GM23338 (cell line): ENCODE results near the gene CLEC18B. TPM values are rescaled to one million over a fixed set of nuclear protein-coding genes. Genes with fewer than 3 reads are reported as not detected.

Experiments used
- ATAC-seq: fragments of 200-7000 bp; cut with Tn5 transposase; 3 replicates; pipeline ENCODE4 v1.9.1; 2020
- DNase-seq: peaks from one replicate; pipeline ENCODE4 v3.0.0-alpha.2; 2015; ENCODE audit warnings: low spot score
- H2AFZ ChIP-seq: fragments of 200-600 bp; sonication (generic); 2 replicates; pipeline ENCODE4 v1.8.0; 2016; ENCODE audit warnings: antibody characterized with exemption, mild to moderate bottlenecking, moderate library complexity
- H3F3A ChIP-seq: fragments of 200-600 bp; sonication (generic); replicated peaks from 2 replicates; pipeline ENCODE4 v1.8.0; 2017; ENCODE audit warnings: antibody characterized with exemption, mixed run types, low read depth
- H3K27ac ChIP-seq: fragments of 200-600 bp; sonication (generic); 2 replicates; pipeline ENCODE4 v1.6.1; 2016; ENCODE audit warnings: low read depth
- H3K27me3 ChIP-seq: fragments of 200-600 bp; sonication (generic); 2 replicates; pipeline ENCODE4 v1.8.0; 2016; ENCODE audit warnings: mild to moderate bottlenecking, mixed run types, moderate library complexity; ENCODE audit not compliant: insufficient read depth
- H3K36me3 ChIP-seq: fragments of 200-600 bp; sonication (generic); 2 replicates; pipeline ENCODE4 v1.8.0; 2016; ENCODE audit warnings: mild to moderate bottlenecking; ENCODE audit not compliant: insufficient read depth
- H3K4me1 ChIP-seq: fragments of 200-600 bp; sonication (generic); 2 replicates; pipeline ENCODE4 v1.8.0; 2016; ENCODE audit warnings: mild to moderate bottlenecking, moderate library complexity; ENCODE audit not compliant: insufficient read depth
- H3K4me2 ChIP-seq: fragments of 200-600 bp; sonication (generic); 2 replicates; pipeline ENCODE4 v1.7.1; 2017; ENCODE audit warnings: mixed run types
- H3K4me3 ChIP-seq: fragments of 200-600 bp; sonication (generic); 2 replicates; pipeline ENCODE4 v1.6.1; 2016; ENCODE audit warnings: mixed run types
- H3K79me2 ChIP-seq: fragments of 200-600 bp; sonication (generic); replicated peaks from 2 replicates; pipeline ENCODE4 v1.8.0; 2017; ENCODE audit warnings: mild to moderate bottlenecking; ENCODE audit not compliant: insufficient read depth
- H3K9me2 ChIP-seq: fragments of 200-600 bp; sonication (generic); 2 replicates; pipeline ENCODE4 v1.8.0; 2017; ENCODE audit not compliant: insufficient read depth
- H4K20me1 ChIP-seq: fragments of 200-600 bp; sonication (generic); replicated peaks from 2 replicates; pipeline ENCODE4 v1.8.0; 2017; ENCODE audit warnings: mild to moderate bottlenecking; ENCODE audit not compliant: insufficient read depth
- H3K27ac Mint-ChIP-seq: 2 replicates; pipeline ENCODE4 v1.8.0; 2020; ENCODE audit warnings: inconsistent platforms, mild to moderate bottlenecking, moderate library complexity, mixed read lengths
- H3K27me3 Mint-ChIP-seq: 3 replicates; pipeline ENCODE4 v1.8.0; 2022; ENCODE audit warnings: low read depth, mild to moderate bottlenecking, moderate library complexity, mixed read lengths, inconsistent platforms; ENCODE audit not compliant: insufficient read depth, poor library complexity
- H3K36me3 Mint-ChIP-seq: 3 replicates; pipeline ENCODE4 v1.8.0; 2021; ENCODE audit warnings: low read depth, mild to moderate bottlenecking, inconsistent platforms, moderate library complexity, mixed read lengths
- H3K4me1 Mint-ChIP-seq: 3 replicates; pipeline ENCODE4 v1.8.0; 2020; ENCODE audit warnings: mild to moderate bottlenecking, inconsistent platforms, mixed read lengths
- H3K4me3 Mint-ChIP-seq: 3 replicates; pipeline ENCODE4 v1.8.0; 2021; ENCODE audit warnings: moderate library complexity, mild to moderate bottlenecking, inconsistent platforms, mixed read lengths
- H3K9me3 Mint-ChIP-seq: 3 replicates; pipeline ENCODE4 v1.8.0; 2020; ENCODE audit warnings: moderate library complexity, mild to moderate bottlenecking, inconsistent platforms, mixed read lengths
- CREB1 ChIP-seq: fragments of 250-450 bp; sonication (Bioruptor Pico); IDR thresholded peaks from 2 replicates; pipeline ENCODE4 v1.5.0; 2020; ENCODE audit warnings: low read depth, mild to moderate bottlenecking, moderate library complexity
- ETS1 ChIP-seq: IDR thresholded peaks from 2 replicates; pipeline ENCODE4 v1.6.1; 2016; ENCODE audit warnings: antibody characterized with exemption
- EZH2 ChIP-seq: fragments of 200-600 bp; sonication (generic); IDR thresholded peaks from one replicate; pipeline ENCODE4 v1.8.0; 2017; ENCODE audit warnings: antibody characterized with exemption, mild to moderate bottlenecking, low read depth; ENCODE audit not compliant: unreplicated experiment
- JUNB ChIP-seq: IDR thresholded peaks from one replicate; pipeline ENCODE4 v1.6.1; 2016; ENCODE audit warnings: antibody characterized with exemption; ENCODE audit not compliant: unreplicated experiment
- NANOG ChIP-seq: IDR thresholded peaks from 2 replicates; pipeline ENCODE4 v1.6.1; 2016; ENCODE audit warnings: antibody characterized with exemption, borderline replicate concordance
- POLR2AphosphoS5 ChIP-seq: IDR thresholded peaks from 2 replicates; pipeline ENCODE4 v1.6.1; 2016; ENCODE audit warnings: antibody characterized with exemption, low read depth
- STAT1 ChIP-seq: IDR thresholded peaks from one replicate; pipeline ENCODE4 v1.6.1; 2016; ENCODE audit warnings: antibody characterized with exemption; ENCODE audit not compliant: unreplicated experiment
- ZNF331 ChIP-seq: fragments of 250-450 bp; sonication (Bioruptor Pico); IDR thresholded peaks from 2 replicates; pipeline ENCODE4 v1.5.0; 2020; ENCODE audit warnings: low read depth, mild to moderate bottlenecking, moderate library complexity
- polyA plus RNA-seq: library from polyadenylated mRNA; unstranded; fragments of >200 nt; fragmentation: Nextera tagmentation; extraction: Ambion mirVana; gene quantifications from 2 replicates; pipeline ENCODE4 v1.2.1, GENCODE V29; 2016
- total RNA-seq: library from RNA; depleted of rRNA; stranded (reverse); fragments of >200 nt; shearing (Covaris generic); gene quantifications from 2 replicates; pipeline ENCODE4 v1.2.3, GENCODE V29; 2014
- TF ChIP-seq, protein P1 (sequence below): IDR thresholded peaks from one replicate; pipeline ENCODE4 v1.6.1; 2018; ENCODE audit warnings: antibody characterized with exemption; ENCODE audit not compliant: unreplicated experiment

The CLEC18B gene
- total and polyA plus RNA-seq, 2 experiments from 2014 or later: 0.23 TPM; not detected in 1

DNA sequence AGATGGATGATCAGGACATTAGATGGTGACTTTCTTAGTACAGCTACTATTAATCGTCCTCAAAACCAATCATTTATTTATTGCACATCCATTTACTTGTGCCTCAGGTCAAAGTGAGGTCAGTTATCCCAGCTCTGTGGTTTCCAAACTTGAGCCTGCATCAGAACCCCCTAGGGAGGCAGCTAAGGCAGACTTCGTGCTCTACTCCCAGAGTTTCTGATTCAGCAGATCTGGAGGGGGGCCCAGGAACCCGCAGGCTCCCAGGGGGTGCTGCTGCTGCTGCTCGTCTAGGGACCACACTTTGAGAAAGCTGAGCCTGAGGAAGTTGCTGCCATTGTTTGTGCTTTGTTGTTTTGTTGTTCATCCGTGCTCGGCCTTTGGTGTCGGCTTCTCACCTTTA lies 44.0 kb upstream of the CLEC18B start:
- Histone ChIP-seq H2AFZ (no peak overlapping the region), H3K4me3 (no peak overlapping the region), H3K4me2 (no peak overlapping the region), H3K4me1 (no peaks in the 10 kb centered on the region), H4K20me1 (no peaks in the 10 kb centered on the region; the same call in 1 of the 2 replicates), H3K27ac (no peak overlapping the region), H3K79me2 (no peaks in the 10 kb centered on the region), H3F3A (0 out of 2 replicates have a peak, but pooled peaks cover 6% of the 10 kb centered on the region), H3K36me3 (peaks cover 52% of the 10 kb centered on the region), H3K9me2 (no peaks in the 10 kb centered on the region), H3K27me3 (no peaks in the 10 kb centered on the region)
- no peak for TF ChIP-seq EZH2
- no peak for TF ChIP-seq JUNB
- TF ChIP-seq, protein P1, sequence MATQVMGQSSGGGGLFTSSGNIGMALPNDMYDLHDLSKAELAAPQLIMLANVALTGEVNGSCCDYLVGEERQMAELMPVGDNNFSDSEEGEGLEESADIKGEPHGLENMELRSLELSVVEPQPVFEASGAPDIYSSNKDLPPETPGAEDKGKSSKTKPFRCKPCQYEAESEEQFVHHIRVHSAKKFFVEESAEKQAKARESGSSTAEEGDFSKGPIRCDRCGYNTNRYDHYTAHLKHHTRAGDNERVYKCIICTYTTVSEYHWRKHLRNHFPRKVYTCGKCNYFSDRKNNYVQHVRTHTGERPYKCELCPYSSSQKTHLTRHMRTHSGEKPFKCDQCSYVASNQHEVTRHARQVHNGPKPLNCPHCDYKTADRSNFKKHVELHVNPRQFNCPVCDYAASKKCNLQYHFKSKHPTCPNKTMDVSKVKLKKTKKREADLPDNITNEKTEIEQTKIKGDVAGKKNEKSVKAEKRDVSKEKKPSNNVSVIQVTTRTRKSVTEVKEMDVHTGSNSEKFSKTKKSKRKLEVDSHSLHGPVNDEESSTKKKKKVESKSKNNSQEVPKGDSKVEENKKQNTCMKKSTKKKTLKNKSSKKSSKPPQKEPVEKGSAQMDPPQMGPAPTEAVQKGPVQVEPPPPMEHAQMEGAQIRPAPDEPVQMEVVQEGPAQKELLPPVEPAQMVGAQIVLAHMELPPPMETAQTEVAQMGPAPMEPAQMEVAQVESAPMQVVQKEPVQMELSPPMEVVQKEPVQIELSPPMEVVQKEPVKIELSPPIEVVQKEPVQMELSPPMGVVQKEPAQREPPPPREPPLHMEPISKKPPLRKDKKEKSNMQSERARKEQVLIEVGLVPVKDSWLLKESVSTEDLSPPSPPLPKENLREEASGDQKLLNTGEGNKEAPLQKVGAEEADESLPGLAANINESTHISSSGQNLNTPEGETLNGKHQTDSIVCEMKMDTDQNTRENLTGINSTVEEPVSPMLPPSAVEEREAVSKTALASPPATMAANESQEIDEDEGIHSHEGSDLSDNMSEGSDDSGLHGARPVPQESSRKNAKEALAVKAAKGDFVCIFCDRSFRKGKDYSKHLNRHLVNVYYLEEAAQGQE: no peak
- TF ChIP-seq STAT1: no peak
- TF ChIP-seq NANOG: no peak
- Mint-ChIP-seq H3K27me3 (peaks cover 5% of the 10 kb centered on the region), H3K4me3 (no peak overlapping the region), H3K4me1 (no peaks in the 10 kb centered on the region), H3K9me3 (no peaks in the 10 kb centered on the region), H3K36me3 (peaks cover 83% of the 10 kb centered on the region), H3K27ac (no peak overlapping the region)
- ATAC-seq: no peak
- DNase-seq: no peak

- H3K36me3 ChIP-seq: peaks cover 47% of the 10 kb centered on the region
- H3K79me2 ChIP-seq: no peaks in the 10 kb centered on the region
- no peak overlapping the region for H3K4me3 ChIP-seq
- no peaks in the 10 kb centered on the region for H3K4me1 ChIP-seq
- H3F3A ChIP-seq: 0 out of 2 replicates have a peak, but pooled peaks cover 6% of the 10 kb centered on the region
- H3K27ac ChIP-seq: no peak overlapping the region
- Mint-ChIP-seq H3K36me3 (peaks cover 79% of the 10 kb centered on the region), H3K9me3 (no peaks in the 10 kb centered on the region), H3K27ac (no peak overlapping the region), H3K4me3 (no peak overlapping the region), H3K4me1 (no peaks in the 10 kb centered on the region), H3K27me3 (peaks cover 2% of the 10 kb centered on the region)
- TF ChIP-seq ZNF331 (CRISPR knock-in tag) (no peak), POLR2AphosphoS5 (no peak)
- H3K4me2 ChIP-seq: no peak overlapping the region
- no peaks in the 10 kb centered on the region for H3K27me3 ChIP-seq
- DNase-seq (no peak), ATAC-seq (no peak)
- no peak overlapping the region for H2AFZ ChIP-seq
- no peaks in the 10 kb centered on the region for H3K9me2 ChIP-seq
- H4K20me1 ChIP-seq: no peaks in the 10 kb centered on the region; the same call in 1 of the 2 replicates
Observed at GRCh38 chr16:74463888-74464287, 42.6 kb upstream of the CLEC18B start.

DNA sequence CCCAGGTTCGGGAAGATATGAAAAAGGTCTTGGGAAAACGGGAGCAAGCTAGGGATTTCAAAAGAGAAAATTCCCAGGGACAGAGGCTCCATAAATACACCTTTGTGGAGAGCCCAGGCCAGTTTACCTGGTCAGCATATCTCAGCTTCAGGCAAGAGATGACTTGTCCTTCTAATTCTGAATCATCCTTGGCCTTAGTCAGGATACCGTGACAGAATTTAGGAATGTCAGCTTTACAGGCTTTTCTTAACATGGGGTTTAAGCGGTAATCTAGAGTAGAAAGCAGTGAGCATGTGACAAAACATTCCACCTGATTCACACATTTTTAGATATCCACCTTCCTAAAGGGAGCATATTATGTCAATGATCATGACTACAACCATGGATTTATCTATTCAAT lies 41.1 kb upstream of the CLEC18B start:
- Histone ChIP-seq H4K20me1 (no peaks in the 10 kb centered on the region; the same call in 1 of the 2 replicates), H3K4me1 (no peaks in the 10 kb centered on the region), H3K4me3 (no peak overlapping the region), H3K79me2 (no peaks in the 10 kb centered on the region), H3F3A (0 out of 2 replicates have a peak, but pooled peaks cover 3% of the 10 kb centered on the region), H3K9me2 (no peaks in the 10 kb centered on the region), H2AFZ (no peak overlapping the region), H3K36me3 (peaks cover 41% of the 10 kb centered on the region), H3K27me3 (no peaks in the 10 kb centered on the region), H3K4me2 (no peak overlapping the region), H3K27ac (0 out of 2 replicates have a peak overlapping the region, but pooled peaks have one; percentile 81)
- ATAC-seq: no peak
- peaks cover 2% of the 10 kb centered on the region for H3K27me3 Mint-ChIP-seq
- H3K27ac Mint-ChIP-seq: no peak overlapping the region
- no peaks in the 10 kb centered on the region for H3K4me1 Mint-ChIP-seq
- H3K4me3 Mint-ChIP-seq: no peak overlapping the region
- H3K36me3 Mint-ChIP-seq: peaks cover 78% of the 10 kb centered on the region
- no peaks in the 10 kb centered on the region for H3K9me3 Mint-ChIP-seq
- no peak for DNase-seq
- TF ChIP-seq EZH2 (no peak), ZNF331 (CRISPR knock-in tag) (no peak), ETS1 (no peak), NANOG (no peak), CREB1 (CRISPR knock-in tag) (no peak)
- TF ChIP-seq, protein P1: no peak
